Measurements from ENCODE around the gene FOXRED2. TPM values are rescaled to one million over a fixed set of nuclear protein-coding genes. Genes with fewer than 3 reads are reported as not detected.
A peak's percentile ranks its signal among the peaks of the same experiment; 100 is the strongest.

FOXRED2 gene
- total RNA-seq, 2 experiments from 2014 or later: 1.8 to 2.3 TPM

- no peaks in the 10 kb centered on the region for H3K9me3 ChIP-seq (ENCODE audit: control insufficient read depth in 1 of 2, insufficient read depth in 1 of 2, low read length in 2 of 2)
- Mint-ChIP-seq H3K27ac (peak overlapping the region; percentile 81), H3K4me1 (ENCODE audit: low read depth) (peaks cover 26% of the 10 kb centered on the region), H3K27me3 (no peaks in the 10 kb centered on the region), H3K36me3 (ENCODE audit: low read depth) (peaks cover 18% of the 10 kb centered on the region), H3K4me3 (no peak overlapping the region), H3K9me3 (no peaks in the 10 kb centered on the region)
- CTCF ChIA-PET: no interaction called here
- H3K27ac ChIP-seq (ENCODE audit: low read depth in 1 of 2, low read length in 2 of 2): peak overlapping the region in 1 of 2 donors; percentile 34
- ATAC-seq (ENCODE audit: poor library complexity): no peak
- intact Hi-C loops (cut with DNase I, micrococcal nuclease): no loop called here
- no peak for TF ChIP-seq CTCF (IDR thresholded peaks at IDR 0.05)
- H3K27me3 ChIP-seq (ENCODE audit: control insufficient read depth in 1 of 2, insufficient read depth in 2 of 2, low read length in 2 of 2): no peaks in the 10 kb centered on the region
- no peak for DNase-seq
- peaks cover 27% of the 10 kb centered on the region for H3K4me1 ChIP-seq (ENCODE audit: insufficient read depth, low read length)
- peaks cover 17% of the 10 kb centered on the region for H3K36me3 ChIP-seq (ENCODE audit: insufficient read depth, low read length)
- no peak overlapping the region for H3K4me3 ChIP-seq (ENCODE audit: low read length)
- POLR2A ChIA-PET: interaction anchor here (1.1 to 1.3 kb wide), 2 partner anchors 81 to 135 kb away, joined by 3 to 4 read pairs; no protein-coding TSS in a partner anchor
Observed at GRCh38 chr22:36466258-36466657, 40.6 kb downstream of the FOXRED2 start.

- POLR2A ChIA-PET: interaction anchor here (1.3 kb wide), 1 partner anchor 80 kb away, joined by 3 read pairs; no protein-coding TSS in a partner anchor
- H3K27me3 Mint-ChIP-seq: no peaks in the 10 kb centered on the region
Observed at GRCh38 chr22:36465232-36466021, 41.4 kb downstream of the FOXRED2 start.

DNA sequence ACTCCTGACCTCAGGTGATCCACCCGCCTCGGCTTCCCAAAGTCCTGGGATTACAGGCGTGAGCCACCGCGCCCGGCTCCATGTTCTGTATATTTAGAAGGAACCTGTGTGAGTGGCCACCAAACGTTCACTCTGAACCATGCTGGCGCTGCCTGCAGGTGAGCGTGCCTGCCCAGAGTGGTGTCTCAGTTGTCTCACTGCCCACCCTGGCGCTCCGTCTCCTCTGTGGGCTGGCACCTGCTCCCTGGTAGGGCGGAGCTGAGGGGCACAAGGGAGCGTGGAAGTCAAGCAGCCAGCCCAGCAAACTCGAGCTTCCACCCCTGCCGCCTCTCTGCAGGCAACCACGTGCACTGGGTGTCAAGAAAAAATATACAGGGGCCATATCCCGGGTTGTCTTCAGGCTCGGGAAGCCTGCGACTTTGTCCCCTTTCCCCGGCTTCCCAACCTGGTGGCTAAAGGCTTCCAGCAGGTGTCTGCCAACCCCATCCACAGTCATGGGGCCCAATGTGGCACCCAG lies 42.1 kb downstream of the FOXRED2 start:
- ATAC-seq (ENCODE audit: poor library complexity) (no peak), DNase-seq (no peak)
- Mint-ChIP-seq H3K36me3 (ENCODE audit: low read depth) (peaks cover 9% of the 10 kb centered on the region), H3K27ac (no peak overlapping the region), H3K27me3 (no peaks in the 10 kb centered on the region), H3K4me3 (no peak overlapping the region), H3K9me3 (no peaks in the 10 kb centered on the region), H3K4me1 (ENCODE audit: low read depth) (peaks cover 18% of the 10 kb centered on the region)
- Histone ChIP-seq H3K9me3 (ENCODE audit: control insufficient read depth in 1 of 2, insufficient read depth in 1 of 2, low read length in 2 of 2) (no peaks in the 10 kb centered on the region), H3K4me1 (ENCODE audit: insufficient read depth, low read length) (peaks cover 17% of the 10 kb centered on the region), H3K27me3 (ENCODE audit: control insufficient read depth in 1 of 2, insufficient read depth in 2 of 2, low read length in 2 of 2) (no peaks in the 10 kb centered on the region), H3K36me3 (ENCODE audit: insufficient read depth, low read length) (peaks cover 10% of the 10 kb centered on the region), H3K27ac (ENCODE audit: low read depth in 1 of 2, low read length in 2 of 2) (no peak overlapping the region), H3K4me3 (ENCODE audit: low read length) (no peak overlapping the region)
- ChIA-PET CTCF (no interaction called here), POLR2A (no interaction called here)
- intact Hi-C loops (cut with DNase I, micrococcal nuclease): no loop called here
- TF ChIP-seq CTCF (IDR thresholded peaks at IDR 0.05): no peak

More at GRCh38 chr22:36465232-36466021, 41.4 kb downstream of the FOXRED2 start:
- no peak overlapping the region for H3K4me3 Mint-ChIP-seq
- Histone ChIP-seq H3K4me1 (ENCODE audit: insufficient read depth, low read length) (peaks cover 23% of the 10 kb centered on the region), H3K36me3 (ENCODE audit: insufficient read depth, low read length) (peaks cover 10% of the 10 kb centered on the region), H3K27me3 (ENCODE audit: control insufficient read depth in 1 of 2, insufficient read depth in 2 of 2, low read length in 2 of 2) (no peaks in the 10 kb centered on the region), H3K9me3 (ENCODE audit: control insufficient read depth in 1 of 2, insufficient read depth in 1 of 2, low read length in 2 of 2) (no peaks in the 10 kb centered on the region), H3K27ac (ENCODE audit: low read depth in 1 of 2, low read length in 2 of 2) (no peak overlapping the region), H3K4me3 (ENCODE audit: low read length) (no peak overlapping the region)
- no peak for TF ChIP-seq CTCF (IDR thresholded peaks at IDR 0.05)
- H3K27ac Mint-ChIP-seq: no peak overlapping the region
- peaks cover 14% of the 10 kb centered on the region for H3K36me3 Mint-ChIP-seq (ENCODE audit: low read depth)
- H3K9me3 Mint-ChIP-seq: no peaks in the 10 kb centered on the region
- ATAC-seq (ENCODE audit: poor library complexity) (no peak), DNase-seq (no peak)
- intact Hi-C loops (cut with DNase I, micrococcal nuclease): no loop called here
- CTCF ChIA-PET: no interaction called here
- peaks cover 25% of the 10 kb centered on the region for H3K4me1 Mint-ChIP-seq (ENCODE audit: low read depth)
